ENCODE data around the gene MSI2. TPM values are rescaled to one million over a fixed set of nuclear protein-coding genes. Genes with fewer than 3 reads are reported as not detected.

The MSI2 gene
- total RNA-seq, 2 experiments from 2014 or later = 131 to 164 TPM

GRCh38 chr17:57570724-57571344 lies 314.5 kb downstream of the MSI2 start:
- H4K20me1 ChIP-seq (ENCODE audit: insufficient read depth, low read length) = no peaks in the 10 kb centered on the region
- H3K4me2 ChIP-seq (ENCODE audit: low read length) = no peak overlapping the region
- intact Hi-C loops (cut with micrococcal nuclease; ENCODE audit: unreplicated experiment) = no loop called here
- H3K9me3 ChIP-seq (ENCODE audit: low read length) = no peaks in the 10 kb centered on the region
- ChIA-PET CTCF (ENCODE audit: unreplicated experiment) (no interaction called here), POLR2A (no interaction called here)
- no peaks in the 10 kb centered on the region for H3K36me3 ChIP-seq (ENCODE audit: insufficient read depth, low read length)
- BruUV-seq (replicated peaks) = no TSS peak
- H3K27ac ChIP-seq (ENCODE audit: low read depth, low read length, poor library complexity, severe bottlenecking) = no peak overlapping the region
- DNase-seq (ENCODE audit: low spot score) = no peak
- no peak for TF ChIP-seq EZH2phosphoT487 (IDR thresholded peaks at IDR 0.05; ENCODE audit: borderline replicate concordance, low read depth, low read length)
- TF ChIP-seq CTCF (conservative IDR thresholded peaks at IDR 0.05; ENCODE audit: low read length) = no peak
- no peak overlapping the region for H2AFZ ChIP-seq (ENCODE audit: low read length)
- no peaks in the 10 kb centered on the region for H3K79me2 ChIP-seq (ENCODE audit: insufficient read depth, low read depth, low read length)
- H3K9me2 ChIP-seq (ENCODE audit: insufficient read depth, low read length) = no peaks in the 10 kb centered on the region
- H3K4me3 ChIP-seq (ENCODE audit: low read depth, low read length, poor library complexity, severe bottlenecking) = no peak overlapping the region
- H3K4me1 ChIP-seq (ENCODE audit: insufficient read depth, low read length, poor library complexity, severe bottlenecking) = no peaks in the 10 kb centered on the region

- intact Hi-C loops (cut with micrococcal nuclease; ENCODE audit: unreplicated experiment) = no loop called here
- no peak overlapping the region for H3K4me3 ChIP-seq (ENCODE audit: low read depth, low read length, poor library complexity, severe bottlenecking)
- H4K20me1 ChIP-seq (ENCODE audit: insufficient read depth, low read length) = no peaks in the 10 kb centered on the region
- no peak for TF ChIP-seq EZH2phosphoT487 (IDR thresholded peaks at IDR 0.05; ENCODE audit: borderline replicate concordance, low read depth, low read length)
- no peak for TF ChIP-seq CTCF (conservative IDR thresholded peaks at IDR 0.05; ENCODE audit: low read length)
- no peaks in the 10 kb centered on the region for H3K9me3 ChIP-seq (ENCODE audit: low read length)
- no peaks in the 10 kb centered on the region for H3K79me2 ChIP-seq (ENCODE audit: insufficient read depth, low read depth, low read length)
- POLR2A ChIA-PET = interaction anchor here (1.0 to 1.3 kb wide), 2 partner anchors 9 to 14 kb away, joined by 3 to 7 read pairs; no protein-coding TSS in a partner anchor
- H3K4me1 ChIP-seq (ENCODE audit: insufficient read depth, low read length, poor library complexity, severe bottlenecking) = no peaks in the 10 kb centered on the region
- CTCF ChIA-PET (ENCODE audit: unreplicated experiment) = no interaction called here
- no peak overlapping the region for H3K4me2 ChIP-seq (ENCODE audit: low read length)
- no TSS peak for BruUV-seq (replicated peaks)
- H3K27ac ChIP-seq (ENCODE audit: low read depth, low read length, poor library complexity, severe bottlenecking) = no peak overlapping the region
- no peak overlapping the region for H2AFZ ChIP-seq (ENCODE audit: low read length)
- H3K9me2 ChIP-seq (ENCODE audit: insufficient read depth, low read length) = no peaks in the 10 kb centered on the region
- no peak for DNase-seq (ENCODE audit: low spot score)
- no peaks in the 10 kb centered on the region for H3K36me3 ChIP-seq (ENCODE audit: insufficient read depth, low read length)
Measured at GRCh38 chr17:57572062-57572461, 315.7 kb downstream of the MSI2 start.

GRCh38 chr17:57572600-57572999 lies 316.3 kb downstream of the MSI2 start:
- intact Hi-C loops (cut with micrococcal nuclease; ENCODE audit: unreplicated experiment) = no loop called here
- Histone ChIP-seq H2AFZ (ENCODE audit: low read length) (no peak overlapping the region), H3K36me3 (ENCODE audit: insufficient read depth, low read length) (no peaks in the 10 kb centered on the region), H3K4me1 (ENCODE audit: insufficient read depth, low read length, poor library complexity, severe bottlenecking) (no peaks in the 10 kb centered on the region), H3K9me3 (ENCODE audit: low read length) (no peaks in the 10 kb centered on the region), H3K9me2 (ENCODE audit: insufficient read depth, low read length) (no peaks in the 10 kb centered on the region), H3K4me3 (ENCODE audit: low read depth, low read length, poor library complexity, severe bottlenecking) (no peak overlapping the region), H3K4me2 (ENCODE audit: low read length) (no peak overlapping the region), H3K27ac (ENCODE audit: low read depth, low read length, poor library complexity, severe bottlenecking) (no peak overlapping the region), H4K20me1 (ENCODE audit: insufficient read depth, low read length) (no peaks in the 10 kb centered on the region), H3K79me2 (ENCODE audit: insufficient read depth, low read depth, low read length) (no peaks in the 10 kb centered on the region)
- no peak for DNase-seq (ENCODE audit: low spot score)
- ChIA-PET CTCF (ENCODE audit: unreplicated experiment) (no interaction called here), POLR2A (interaction anchor here (1.0 to 1.3 kb wide), 2 partner anchors 8 to 15 kb away, joined by 3 to 7 read pairs; no protein-coding TSS in a partner anchor)
- no TSS peak for BruUV-seq (replicated peaks)
- no peak for TF ChIP-seq CTCF (conservative IDR thresholded peaks at IDR 0.05; ENCODE audit: low read length)
